Cardiac muscle cell (in vitro differentiated cells and primary cell): Measurements from ENCODE around the gene TRAPPC10. TPM values are rescaled to one million over a fixed set of nuclear protein-coding genes. Genes with fewer than 3 reads are reported as not detected.

Experiments
- DNase-seq, 2 donors: peaks; one replicate each; pipeline versions ENCODE4 v3.0.0 to v3.0.0-alpha.2; 2010 to 2017; ENCODE audit warnings: low read depth in 1 of 2, low spot score in 1 of 2
- H3K27ac ChIP-seq: fragments of 200-600 bp; sonication (generic); 2 replicates; pipeline ENCODE4 v1.5.1; 2016
- H3K27me3 ChIP-seq: fragments of 200-600 bp; sonication (generic); 2 replicates; pipeline ENCODE4 v1.6.0; 2016; ENCODE audit warnings: control low read depth
- H3K36me3 ChIP-seq: fragments of 200-600 bp; sonication (generic); 2 replicates; pipeline ENCODE4 v1.5.1; 2016; ENCODE audit warnings: control low read depth
- H3K4me1 ChIP-seq: fragments of 200-600 bp; sonication (generic); 2 replicates; pipeline ENCODE4 v1.8.1; 2017; ENCODE audit warnings: low read depth, mild to moderate bottlenecking, mixed run types
- H3K4me3 ChIP-seq: fragments of 200-600 bp; sonication (generic); 2 replicates; pipeline ENCODE4 v1.5.1; 2016; ENCODE audit warnings: mild to moderate bottlenecking
- H3K9me3 ChIP-seq: fragments of 200-600 bp; sonication (generic); 2 replicates; pipeline ENCODE4 v1.5.1; 2017; ENCODE audit warnings: low read depth, mild to moderate bottlenecking, control low read depth
- CTCF ChIP-seq: IDR thresholded peaks from 2 replicates; pipeline ENCODE4 v1.5.1; 2012; ENCODE audit warnings: low read depth, mild to moderate bottlenecking, low read length
- polyA plus RNA-seq: library from polyadenylated mRNA; unstranded; fragments of >200 nt; fragmentation: Nextera tagmentation; extraction: Ambion mirVana; gene quantifications from 2 replicates; pipeline ENCODE4 v1.2.1, GENCODE V29; 2016
- total RNA-seq: library from RNA; depleted of rRNA; stranded (reverse); fragments of >200 nt; gene quantifications from 2 replicates; pipeline ENCODE4 v1.2.3, GENCODE V29; 2016

The TRAPPC10 gene
- total and polyA plus RNA-seq, 2 experiments from 2014 or later, result 6.5 to 12.6 TPM

DNA sequence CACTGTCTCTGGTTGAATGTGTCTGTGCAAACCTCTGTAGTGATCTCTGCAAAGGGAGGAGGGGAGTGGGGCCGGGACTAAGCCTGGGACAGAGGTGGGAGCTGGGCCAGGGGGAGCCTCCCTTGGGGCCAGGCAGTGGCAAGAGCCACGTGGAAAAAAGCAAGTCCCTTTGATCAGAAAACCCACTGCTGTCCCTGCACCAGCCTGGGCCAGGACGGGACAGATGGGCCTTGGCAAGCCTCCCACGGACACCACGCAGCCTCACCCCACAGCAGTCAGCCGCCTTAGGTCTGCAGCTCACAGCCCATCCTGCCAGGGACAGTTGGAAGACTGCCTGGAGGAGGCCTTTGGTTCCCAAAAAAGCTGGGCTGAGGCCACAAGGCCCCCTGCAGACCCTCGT, 11.7 kb upstream of the TRAPPC10 start:
- H3K36me3 ChIP-seq, result no peaks in the 10 kb centered on the region
- DNase-seq, result no peak
- TF ChIP-seq CTCF, result no peak

DNA sequence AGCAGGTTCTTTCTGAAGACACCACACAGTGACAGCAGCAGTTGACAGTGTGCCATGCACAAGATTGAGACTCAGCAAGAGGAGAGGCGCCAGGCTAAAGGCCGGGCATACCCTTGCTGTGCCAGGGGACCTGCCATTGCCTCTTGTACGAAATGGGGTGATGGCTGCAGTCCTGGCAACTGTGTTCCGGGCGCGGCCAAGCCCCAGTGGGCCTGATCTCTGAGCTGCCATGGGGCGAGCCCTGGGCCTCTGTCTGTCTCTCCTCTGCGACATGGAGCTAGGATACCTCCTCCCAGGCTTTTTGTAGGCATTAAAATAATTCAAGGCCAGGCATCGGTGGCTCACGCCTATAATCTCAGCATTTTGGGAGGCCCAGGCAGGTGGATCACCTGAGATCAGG, 9.6 kb upstream of the TRAPPC10 start:
- no peak for TF ChIP-seq CTCF

More for the DNA sequence above, 11.7 kb upstream of the TRAPPC10 start:
- no peaks in the 10 kb centered on the region for H3K4me1 ChIP-seq
- no peak overlapping the region for H3K4me3 ChIP-seq
- no peaks in the 10 kb centered on the region for H3K27me3 ChIP-seq
- H3K9me3 ChIP-seq, result no peaks in the 10 kb centered on the region
- H3K27ac ChIP-seq, result no peak overlapping the region

GRCh38 chr21:44003307-44003966, 8.7 kb upstream of the TRAPPC10 start:
- H3K4me1 ChIP-seq, result no peaks in the 10 kb centered on the region
- H3K36me3 ChIP-seq, result no peaks in the 10 kb centered on the region
- H3K27ac ChIP-seq, result no peak overlapping the region
- no peak for DNase-seq
- H3K9me3 ChIP-seq, result no peaks in the 10 kb centered on the region
- H3K27me3 ChIP-seq, result no peaks in the 10 kb centered on the region
- TF ChIP-seq CTCF, result no peak
- H3K4me3 ChIP-seq, result no peak overlapping the region

More for the DNA sequence above, 9.6 kb upstream of the TRAPPC10 start:
- H3K4me1 ChIP-seq, result no peaks in the 10 kb centered on the region
- H3K27ac ChIP-seq, result no peak overlapping the region
- no peaks in the 10 kb centered on the region for H3K9me3 ChIP-seq
- DNase-seq, result no peak
- no peaks in the 10 kb centered on the region for H3K36me3 ChIP-seq
- no peaks in the 10 kb centered on the region for H3K27me3 ChIP-seq
- H3K4me3 ChIP-seq, result no peak overlapping the region

DNA sequence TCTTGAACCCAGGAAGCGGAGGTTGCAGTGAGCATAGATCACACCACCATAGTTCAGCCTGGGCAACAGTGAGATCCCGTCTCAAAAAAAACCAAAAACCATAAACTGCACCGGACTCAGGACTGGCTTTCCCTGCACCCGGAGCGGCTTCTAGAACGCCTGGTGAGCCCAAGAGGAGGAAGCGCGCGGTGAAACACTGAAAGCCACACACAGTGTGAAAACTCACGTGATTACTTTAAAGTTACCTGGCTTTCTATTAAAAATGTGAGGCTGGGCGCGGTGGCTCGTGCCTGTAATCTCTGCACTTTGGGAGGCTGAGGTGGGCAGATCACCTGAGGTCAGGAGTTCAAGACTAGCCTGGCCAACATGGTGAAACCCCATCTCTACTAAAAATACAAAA, 7.0 kb upstream of the TRAPPC10 start:
- no peak overlapping the region for H3K27ac ChIP-seq
- DNase-seq, result no peak
- no peak overlapping the region for H3K4me3 ChIP-seq
- TF ChIP-seq CTCF, result no peak
- no peaks in the 10 kb centered on the region for H3K4me1 ChIP-seq
- H3K36me3 ChIP-seq, result no peaks in the 10 kb centered on the region
- H3K9me3 ChIP-seq, result no peaks in the 10 kb centered on the region
- H3K27me3 ChIP-seq, result no peaks in the 10 kb centered on the region

GRCh38 chr21:44005593-44005992, 6.5 kb upstream of the TRAPPC10 start:
- Histone ChIP-seq H3K4me3 (no peak overlapping the region), H3K27me3 (no peaks in the 10 kb centered on the region), H3K27ac (no peak overlapping the region), H3K9me3 (no peaks in the 10 kb centered on the region), H3K36me3 (no peaks in the 10 kb centered on the region), H3K4me1 (no peaks in the 10 kb centered on the region)
- no peak for DNase-seq
- TF ChIP-seq CTCF, result no peak
